Thyroid gland (tissue), 4 donors: Measurements from ENCODE around the gene ZBTB5. TPM values are rescaled to one million over a fixed set of nuclear protein-coding genes. Genes with fewer than 3 reads are reported as not detected.

Experiments used
- DNase-seq, 2 donors: peaks; one replicate each; pipeline ENCODE4 v3.0.0-alpha.2; 2019
- H3K27ac ChIP-seq, 3 donors: fragments of 200-600 bp; sonication (generic); 1 replicate in 2 of 3; 2 replicates in 1 of 3; pipeline ENCODE4 v1.5.1; 2016 to 2019; ENCODE audit warnings: mild to moderate bottlenecking in 1 of 3, moderate library complexity in 1 of 3
- H3K27me3 ChIP-seq: fragments of 200-600 bp; sonication (generic); one replicate; pipeline ENCODE4 v1.5.1; 2019
- H3K36me3 ChIP-seq, 2 donors: fragments of 200-600 bp; sonication (generic); one replicate each; pipeline ENCODE4 v1.5.1; 2016 to 2019
- H3K4me1 ChIP-seq, 2 donors: fragments of 200-600 bp; sonication (generic); one replicate each; pipeline ENCODE4 v1.5.1; 2017 to 2019
- H3K4me3 ChIP-seq, 3 donors: fragments of 200-600 bp; sonication (generic); replicated peaks in 1 of 3; 1 replicate in 2 of 3; 2 replicates in 1 of 3; pipeline ENCODE4 v1.5.1; 2016; ENCODE audit warnings: mild to moderate bottlenecking in 1 of 3
- H3K9me3 ChIP-seq: fragments of 200-600 bp; sonication (generic); one replicate; pipeline ENCODE4 v1.5.1; 2017
- POLR2A ChIP-seq, 2 donors: fragments of 450-650 bp; IDR thresholded peaks; one replicate each; pipeline ENCODE4 v1.6.1; 2017; ENCODE audit warnings: antibody characterized with exemption in 2 of 2, mild to moderate bottlenecking in 2 of 2, moderate library complexity in 1 of 2
- WGBS, 2 donors: methylation state at CpG; one replicate each; pipeline ENCODE4 v1.1.5; 2017; 5-methylcytosine and 5-hydroxymethylcytosine counted together
- intact Hi-C: fragments of 100-400 bp; cut with DNase I; formaldehyde crosslinking; loops from one replicate; pipeline ENCODE4 v1.15.1; 2023
- total RNA-seq, 4 donors: library from RNA; depleted of rRNA; stranded (reverse); fragments of >200 nt; gene quantifications; one replicate each; pipeline ENCODE4 v1.2.3, GENCODE V29; 2016
- TF ChIP-seq, protein P1 (sequence below), 6 experiments: fragments of 200-600 bp in 3 of 6; fragments of 450-650 bp in 3 of 6; sonication (generic) in 3 of 6; IDR thresholded peaks; one replicate each; pipeline ENCODE4 v1.5.1; 2016 to 2019; ENCODE audit warnings: antibody characterized with exemption in 6 of 6, mild to moderate bottlenecking in 2 of 6, inconsistent platforms in 1 of 6, moderate library complexity in 1 of 6

Gene ZBTB5
- total RNA-seq, 4 donors from 2014 or later = 19.2 to 26.8 (median 22.3) TPM

GRCh38 chr9:37464006-37464405 lies 1.2 kb downstream of the ZBTB5 start:
- no peaks in the 10 kb centered on the region for H3K36me3 ChIP-seq
- 23 to 32% methylated on average over 3 of the region's 3 CpGs for WGBS, 2 donors
- DNase-seq = no peak
- intact Hi-C loops = loop anchor here (5.0 kb wide), 1 partner anchor 42 kb away; the partner anchor contains the start of gene GRHPR
- TF ChIP-seq, protein P1, sequence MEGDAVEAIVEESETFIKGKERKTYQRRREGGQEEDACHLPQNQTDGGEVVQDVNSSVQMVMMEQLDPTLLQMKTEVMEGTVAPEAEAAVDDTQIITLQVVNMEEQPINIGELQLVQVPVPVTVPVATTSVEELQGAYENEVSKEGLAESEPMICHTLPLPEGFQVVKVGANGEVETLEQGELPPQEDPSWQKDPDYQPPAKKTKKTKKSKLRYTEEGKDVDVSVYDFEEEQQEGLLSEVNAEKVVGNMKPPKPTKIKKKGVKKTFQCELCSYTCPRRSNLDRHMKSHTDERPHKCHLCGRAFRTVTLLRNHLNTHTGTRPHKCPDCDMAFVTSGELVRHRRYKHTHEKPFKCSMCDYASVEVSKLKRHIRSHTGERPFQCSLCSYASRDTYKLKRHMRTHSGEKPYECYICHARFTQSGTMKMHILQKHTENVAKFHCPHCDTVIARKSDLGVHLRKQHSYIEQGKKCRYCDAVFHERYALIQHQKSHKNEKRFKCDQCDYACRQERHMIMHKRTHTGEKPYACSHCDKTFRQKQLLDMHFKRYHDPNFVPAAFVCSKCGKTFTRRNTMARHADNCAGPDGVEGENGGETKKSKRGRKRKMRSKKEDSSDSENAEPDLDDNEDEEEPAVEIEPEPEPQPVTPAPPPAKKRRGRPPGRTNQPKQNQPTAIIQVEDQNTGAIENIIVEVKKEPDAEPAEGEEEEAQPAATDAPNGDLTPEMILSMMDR (IDR thresholded peaks at IDR 0.05) = no peak
- TF ChIP-seq POLR2A (IDR thresholded peaks at IDR 0.05) = no peak
- peak overlapping the region; percentile 87 to 98 (median 98) for H3K27ac ChIP-seq
- peak overlapping the region; percentile 34 to 97 (median 75) for H3K4me3 ChIP-seq
- no peaks in the 10 kb centered on the region for H3K27me3 ChIP-seq
- H3K9me3 ChIP-seq = no peaks in the 10 kb centered on the region
- peaks cover 20 to 24% of the 10 kb centered on the region in 2 donors for H3K4me1 ChIP-seq

DNA sequence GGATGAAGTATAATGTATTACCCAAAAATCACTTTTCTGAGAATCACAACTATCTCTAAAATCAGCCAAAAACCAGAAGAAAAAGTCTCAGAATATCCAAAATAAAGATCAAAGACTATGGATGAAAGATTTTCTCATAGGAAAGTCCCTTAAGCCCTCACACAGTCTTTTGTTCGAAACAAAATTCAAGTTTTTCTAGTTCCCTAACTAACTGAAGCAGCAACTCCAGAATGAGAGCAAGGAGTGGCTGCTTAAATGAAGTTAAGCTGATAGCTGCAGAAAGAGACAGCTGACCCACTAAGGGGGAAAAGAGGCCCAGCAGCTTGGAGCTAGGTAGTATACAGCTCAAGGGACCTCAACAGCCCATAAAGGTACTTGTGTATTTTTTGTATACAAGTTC lies 8.4 kb downstream of the ZBTB5 start:
- intact Hi-C loops = no loop called here
- DNase-seq = no peak
- H3K9me3 ChIP-seq = no peaks in the 10 kb centered on the region
- peaks cover 39 to 48% of the 10 kb centered on the region in 2 donors for H3K4me1 ChIP-seq
- H3K4me3 ChIP-seq = no peak overlapping the region
- 44 to 45% methylated on average over 1 of the region's 1 CpG for WGBS, 2 donors
- TF ChIP-seq, protein P1 (IDR thresholded peaks at IDR 0.05) = no peak
- TF ChIP-seq POLR2A (IDR thresholded peaks at IDR 0.05) = no peak
- peaks cover 0 to 4% of the 10 kb centered on the region in 2 donors for H3K36me3 ChIP-seq
- no peak overlapping the region for H3K27ac ChIP-seq
- H3K27me3 ChIP-seq = no peaks in the 10 kb centered on the region

DNA sequence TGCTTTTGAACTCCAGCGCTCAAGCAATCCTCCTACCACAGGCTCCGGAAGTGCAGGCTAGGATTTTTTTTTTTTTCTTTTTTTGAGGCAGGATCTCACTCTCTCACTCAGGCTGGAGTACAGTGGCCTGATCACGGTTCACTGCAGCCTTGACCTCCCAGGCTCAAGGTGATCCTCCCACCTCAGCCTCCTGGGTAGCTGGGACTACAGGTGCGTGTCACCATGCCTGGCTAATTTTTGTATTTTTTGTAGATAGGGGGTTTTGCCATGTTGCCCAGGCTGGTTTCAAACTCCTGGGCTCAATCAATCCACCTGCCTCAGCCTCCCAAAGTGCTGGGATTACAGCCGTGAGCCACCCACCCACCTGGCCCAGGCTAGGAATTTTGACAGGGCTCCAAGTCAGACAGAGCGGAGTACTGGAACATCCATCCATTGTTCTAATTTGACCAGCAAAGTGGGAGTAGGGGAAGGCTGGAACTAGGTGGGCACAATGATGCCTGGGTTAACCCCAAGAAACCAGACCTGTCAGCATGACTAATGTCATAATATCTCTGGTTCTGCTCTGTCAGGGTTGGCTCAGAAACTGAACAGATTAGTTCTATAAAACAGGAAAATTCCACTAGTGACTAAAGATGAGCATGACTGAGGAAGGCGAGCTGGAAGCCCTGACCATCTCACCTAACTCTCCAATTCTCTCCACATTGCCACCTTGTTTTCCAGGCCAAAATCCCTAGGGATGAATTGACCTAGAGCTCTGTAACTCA lies 9.2 kb downstream of the ZBTB5 start:
- no peaks in the 10 kb centered on the region for H3K27me3 ChIP-seq
- TF ChIP-seq, protein P1 (IDR thresholded peaks at IDR 0.05) = no peak
- TF ChIP-seq POLR2A (IDR thresholded peaks at IDR 0.05) = no peak
- peaks cover 0 to 4% of the 10 kb centered on the region in 2 donors for H3K36me3 ChIP-seq
- H3K9me3 ChIP-seq = no peaks in the 10 kb centered on the region
- 82 to 85% methylated on average over 7 of the region's 7 CpGs for WGBS, 2 donors
- DNase-seq = no peak
- H3K4me1 ChIP-seq = peaks cover 39 to 47% of the 10 kb centered on the region in 2 donors
- no peak overlapping the region for H3K4me3 ChIP-seq
- intact Hi-C loops = no loop called here
- no peak overlapping the region for H3K27ac ChIP-seq

GRCh38 chr9:37454238-37454637 lies 11.0 kb downstream of the ZBTB5 start:
- Histone ChIP-seq H3K27ac (peak overlapping the region in 1 of 3 donors; percentile 31), H3K4me3 (no peak overlapping the region), H3K27me3 (no peaks in the 10 kb centered on the region), H3K4me1 (peaks cover 39 to 45% of the 10 kb centered on the region in 2 donors), H3K36me3 (peaks cover 0 to 4% of the 10 kb centered on the region in 2 donors), H3K9me3 (no peaks in the 10 kb centered on the region)
- TF ChIP-seq, protein P1 (IDR thresholded peaks at IDR 0.05) = no peak
- TF ChIP-seq POLR2A (IDR thresholded peaks at IDR 0.05) = no peak
- no peak for DNase-seq
- intact Hi-C loops = no loop called here

DNA sequence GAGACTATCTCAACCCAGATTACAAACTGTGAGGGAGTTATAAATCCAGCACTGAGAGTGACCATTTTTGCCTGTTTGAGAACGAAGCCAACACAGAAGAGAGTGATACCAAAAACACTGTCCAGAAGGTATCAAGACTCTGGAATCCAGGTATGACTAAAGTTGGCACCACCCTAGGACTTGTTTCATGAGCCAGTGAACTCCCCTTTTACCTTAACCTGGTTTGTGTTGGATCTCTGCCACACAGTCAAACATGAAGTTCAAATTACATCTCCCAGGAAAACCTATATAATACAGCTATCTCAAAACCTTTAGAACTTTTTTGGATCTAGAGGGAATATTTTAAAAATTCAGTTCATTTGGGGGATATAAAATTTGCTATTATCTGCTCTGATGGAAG lies 11.4 kb downstream of the ZBTB5 start:
- Histone ChIP-seq H3K27ac (peak overlapping the region in 1 of 3 donors; percentile 31), H3K9me3 (no peaks in the 10 kb centered on the region), H3K4me3 (no peak overlapping the region), H3K36me3 (peaks cover 0 to 4% of the 10 kb centered on the region in 2 donors), H3K4me1 (peaks cover 39 to 45% of the 10 kb centered on the region in 2 donors), H3K27me3 (no peaks in the 10 kb centered on the region)
- WGBS, 2 donors = 47 to 69% methylated on average over 1 of the region's 1 CpG
- DNase-seq = no peak
- intact Hi-C loops = no loop called here
- TF ChIP-seq, protein P1 (IDR thresholded peaks at IDR 0.05) = no peak
- no peak for TF ChIP-seq POLR2A (IDR thresholded peaks at IDR 0.05)
